HepG2 (cell line): ENCODE data around the gene XPC. TPM values are rescaled to one million over a fixed set of nuclear protein-coding genes. Genes with fewer than 3 reads are reported as not detected.

ENCODE experiments used
- DNMT3B ChIP-seq: conservative IDR thresholded peaks from 2 replicates; pipeline ENCODE4 v1.6.1; 2016; ENCODE audit warnings: missing biosample characterization, control low read depth
- HDAC1 ChIP-seq: sonication (generic); formaldehyde crosslinking; IDR thresholded peaks from 2 replicates; pipeline ENCODE4 v1.5.1; 2020; ENCODE audit warnings: mild to moderate bottlenecking, missing genetic modification reagents
- MTA3 ChIP-seq: sonication (generic); formaldehyde crosslinking; IDR thresholded peaks from 2 replicates; pipeline ENCODE4 v1.4.0; 2020; ENCODE audit warnings: missing genetic modification reagents
- SKI ChIP-seq: fragments of 450-650 bp; IDR thresholded peaks from one replicate; pipeline ENCODE4 v1.6.1; 2018; ENCODE audit warnings: mild to moderate bottlenecking; ENCODE audit not compliant: partially characterized antibody
- SNAI1 ChIP-seq: sonication (generic); formaldehyde crosslinking; IDR thresholded peaks from 2 replicates; pipeline ENCODE4 v1.5.0; 2020; ENCODE audit warnings: mild to moderate bottlenecking, missing genetic modification reagents, borderline replicate concordance
- ZNF101 ChIP-seq: sonication (generic); formaldehyde crosslinking; IDR thresholded peaks from 2 replicates; pipeline ENCODE4 v1.4.0; 2020; ENCODE audit warnings: mild to moderate bottlenecking, low read depth, missing genetic modification reagents, borderline replicate concordance
- ZNF160 ChIP-seq: sonication (generic); formaldehyde crosslinking; IDR thresholded peaks from 2 replicates; pipeline ENCODE4 v1.8.0; 2022; ENCODE audit warnings: mild to moderate bottlenecking, inconsistent platforms, missing genetic modification reagents
- ZNF660 ChIP-seq: sonication (generic); formaldehyde crosslinking; IDR thresholded peaks from 2 replicates; pipeline ENCODE4 v1.5.1; 2020; ENCODE audit warnings: mild to moderate bottlenecking, low read depth, missing genetic modification reagents, borderline replicate concordance
- polyA plus RNA-seq, 8 experiments: library from polyadenylated mRNA; depleted of rRNA in 3 of 8; stranded (reverse) in 7 of 8; unstranded in 1 of 8; fragments of >200 nt; fragmentation: Illumina TruSeq in 4 of 8; extraction: Trizol in 4 of 8; gene quantifications; 2 replicates each; pipeline versions ENCODE4 v1.2.1 to v1.2.3, GENCODE V29; 2011 to 2016; ENCODE audit warnings: low read depth in 4 of 8, missing spikeins in 1 of 8, mixed read lengths in 1 of 8; ENCODE audit not compliant: insufficient read depth in 1 of 8
- total RNA-seq, 5 experiments: library from RNA; depleted of rRNA; stranded (reverse); fragments of >200 nt; fragmentation: Illumina TruSeq; extraction: Trizol; gene quantifications; 2 replicates each; pipeline ENCODE4 v1.2.3, GENCODE V29; 2016; ENCODE audit warnings: low read depth in 1 of 5
- TF ChIP-seq, protein P1 (sequence below): sonication (generic); formaldehyde crosslinking; IDR thresholded peaks from 2 replicates; pipeline ENCODE4 v1.8.0; 2022; ENCODE audit warnings: missing genetic modification reagents, mild to moderate bottlenecking, borderline replicate concordance
- TF ChIP-seq, protein P2 (sequence below): sonication (generic); formaldehyde crosslinking; IDR thresholded peaks from 2 replicates; pipeline ENCODE4 v1.5.0; 2020; ENCODE audit warnings: mild to moderate bottlenecking, missing genetic modification reagents, borderline replicate concordance
- TF ChIP-seq, protein P3 (sequence below): IDR thresholded peaks from 2 replicates; pipeline ENCODE4 v1.6.1; 2016; ENCODE audit warnings: low read depth
- TF ChIP-seq, protein P4 (sequence below): sonication (generic); IDR thresholded peaks from 2 replicates; pipeline ENCODE4 v1.6.1; 2016; ENCODE audit warnings: low read depth, borderline replicate concordance
- TF ChIP-seq, protein P5 (sequence below): sonication (generic); formaldehyde crosslinking; IDR thresholded peaks from 2 replicates; pipeline ENCODE4 v1.4.0; 2020; ENCODE audit warnings: mild to moderate bottlenecking, missing genetic modification reagents

The XPC gene
- total and polyA plus RNA-seq, 2 of the 13 experiments (the other 11 are each of a cell fraction or from before 2014, with no cell fraction given): 9.4 to 24.1 TPM

DNA sequence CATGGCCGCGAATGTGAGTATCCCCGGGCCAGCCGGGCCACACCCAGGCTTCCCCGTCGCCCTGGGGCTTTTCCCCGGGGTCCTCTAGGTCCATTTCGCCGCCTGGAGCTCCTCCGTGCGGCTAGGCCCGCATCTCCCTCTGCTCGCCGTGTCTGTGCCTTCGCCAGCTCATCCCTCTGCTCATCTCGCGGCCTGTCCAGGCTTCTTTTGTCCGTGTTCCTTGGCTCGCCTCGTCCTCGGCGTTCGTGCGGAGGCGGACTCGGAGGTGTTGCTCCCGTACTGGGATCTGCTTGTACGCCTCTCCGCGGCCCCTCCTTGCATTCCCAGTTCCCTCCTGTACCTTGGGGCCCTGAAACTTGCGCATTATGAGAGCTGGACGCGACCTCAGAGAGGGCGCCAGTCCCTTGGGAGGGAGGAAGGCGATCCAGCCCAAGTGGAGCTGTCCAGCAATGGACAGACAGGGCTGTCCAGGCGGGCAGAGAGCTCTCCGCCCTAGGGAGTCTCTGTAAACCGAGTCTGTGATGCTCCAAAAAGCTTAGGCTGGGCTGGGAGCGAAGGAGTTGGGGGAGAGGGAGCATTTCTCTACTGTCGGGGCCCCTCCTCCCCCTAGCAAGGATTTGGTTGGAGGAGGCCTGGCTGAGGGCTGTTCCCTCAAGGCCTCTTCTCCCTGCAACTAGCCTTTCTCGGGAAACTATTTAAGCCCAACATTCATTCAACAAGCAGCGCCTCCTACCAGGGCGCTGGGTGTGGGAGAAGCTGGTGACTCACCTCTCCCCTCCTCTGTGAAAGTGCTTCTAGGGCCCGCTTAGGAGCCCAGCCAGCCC lies 53.0 kb downstream of the XPC start (continued):
- TF ChIP-seq, protein P1, sequence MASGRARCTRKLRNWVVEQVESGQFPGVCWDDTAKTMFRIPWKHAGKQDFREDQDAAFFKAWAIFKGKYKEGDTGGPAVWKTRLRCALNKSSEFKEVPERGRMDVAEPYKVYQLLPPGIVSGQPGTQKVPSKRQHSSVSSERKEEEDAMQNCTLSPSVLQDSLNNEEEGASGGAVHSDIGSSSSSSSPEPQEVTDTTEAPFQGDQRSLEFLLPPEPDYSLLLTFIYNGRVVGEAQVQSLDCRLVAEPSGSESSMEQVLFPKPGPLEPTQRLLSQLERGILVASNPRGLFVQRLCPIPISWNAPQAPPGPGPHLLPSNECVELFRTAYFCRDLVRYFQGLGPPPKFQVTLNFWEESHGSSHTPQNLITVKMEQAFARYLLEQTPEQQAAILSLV (CRISPR knock-in tag): 0 out of 2 replicates have a peak, but pooled peaks have one; percentile 20
- TF ChIP-seq SNAI1 (CRISPR knock-in tag) (0 out of 2 replicates have a peak, but pooled peaks have one; percentile 30), ZNF160 (CRISPR knock-in tag) (no peak), ZNF101 (CRISPR knock-in tag) (no peak), HDAC1 (CRISPR knock-in tag) (0 out of 2 replicates have a peak, but pooled peaks have one; percentile 45), SKI (no peak), MTA3 (CRISPR knock-in tag) (no peak), ZNF660 (no peak), DNMT3B (CRISPR knock-in tag) (no peak)
- TF ChIP-seq, protein P2, sequence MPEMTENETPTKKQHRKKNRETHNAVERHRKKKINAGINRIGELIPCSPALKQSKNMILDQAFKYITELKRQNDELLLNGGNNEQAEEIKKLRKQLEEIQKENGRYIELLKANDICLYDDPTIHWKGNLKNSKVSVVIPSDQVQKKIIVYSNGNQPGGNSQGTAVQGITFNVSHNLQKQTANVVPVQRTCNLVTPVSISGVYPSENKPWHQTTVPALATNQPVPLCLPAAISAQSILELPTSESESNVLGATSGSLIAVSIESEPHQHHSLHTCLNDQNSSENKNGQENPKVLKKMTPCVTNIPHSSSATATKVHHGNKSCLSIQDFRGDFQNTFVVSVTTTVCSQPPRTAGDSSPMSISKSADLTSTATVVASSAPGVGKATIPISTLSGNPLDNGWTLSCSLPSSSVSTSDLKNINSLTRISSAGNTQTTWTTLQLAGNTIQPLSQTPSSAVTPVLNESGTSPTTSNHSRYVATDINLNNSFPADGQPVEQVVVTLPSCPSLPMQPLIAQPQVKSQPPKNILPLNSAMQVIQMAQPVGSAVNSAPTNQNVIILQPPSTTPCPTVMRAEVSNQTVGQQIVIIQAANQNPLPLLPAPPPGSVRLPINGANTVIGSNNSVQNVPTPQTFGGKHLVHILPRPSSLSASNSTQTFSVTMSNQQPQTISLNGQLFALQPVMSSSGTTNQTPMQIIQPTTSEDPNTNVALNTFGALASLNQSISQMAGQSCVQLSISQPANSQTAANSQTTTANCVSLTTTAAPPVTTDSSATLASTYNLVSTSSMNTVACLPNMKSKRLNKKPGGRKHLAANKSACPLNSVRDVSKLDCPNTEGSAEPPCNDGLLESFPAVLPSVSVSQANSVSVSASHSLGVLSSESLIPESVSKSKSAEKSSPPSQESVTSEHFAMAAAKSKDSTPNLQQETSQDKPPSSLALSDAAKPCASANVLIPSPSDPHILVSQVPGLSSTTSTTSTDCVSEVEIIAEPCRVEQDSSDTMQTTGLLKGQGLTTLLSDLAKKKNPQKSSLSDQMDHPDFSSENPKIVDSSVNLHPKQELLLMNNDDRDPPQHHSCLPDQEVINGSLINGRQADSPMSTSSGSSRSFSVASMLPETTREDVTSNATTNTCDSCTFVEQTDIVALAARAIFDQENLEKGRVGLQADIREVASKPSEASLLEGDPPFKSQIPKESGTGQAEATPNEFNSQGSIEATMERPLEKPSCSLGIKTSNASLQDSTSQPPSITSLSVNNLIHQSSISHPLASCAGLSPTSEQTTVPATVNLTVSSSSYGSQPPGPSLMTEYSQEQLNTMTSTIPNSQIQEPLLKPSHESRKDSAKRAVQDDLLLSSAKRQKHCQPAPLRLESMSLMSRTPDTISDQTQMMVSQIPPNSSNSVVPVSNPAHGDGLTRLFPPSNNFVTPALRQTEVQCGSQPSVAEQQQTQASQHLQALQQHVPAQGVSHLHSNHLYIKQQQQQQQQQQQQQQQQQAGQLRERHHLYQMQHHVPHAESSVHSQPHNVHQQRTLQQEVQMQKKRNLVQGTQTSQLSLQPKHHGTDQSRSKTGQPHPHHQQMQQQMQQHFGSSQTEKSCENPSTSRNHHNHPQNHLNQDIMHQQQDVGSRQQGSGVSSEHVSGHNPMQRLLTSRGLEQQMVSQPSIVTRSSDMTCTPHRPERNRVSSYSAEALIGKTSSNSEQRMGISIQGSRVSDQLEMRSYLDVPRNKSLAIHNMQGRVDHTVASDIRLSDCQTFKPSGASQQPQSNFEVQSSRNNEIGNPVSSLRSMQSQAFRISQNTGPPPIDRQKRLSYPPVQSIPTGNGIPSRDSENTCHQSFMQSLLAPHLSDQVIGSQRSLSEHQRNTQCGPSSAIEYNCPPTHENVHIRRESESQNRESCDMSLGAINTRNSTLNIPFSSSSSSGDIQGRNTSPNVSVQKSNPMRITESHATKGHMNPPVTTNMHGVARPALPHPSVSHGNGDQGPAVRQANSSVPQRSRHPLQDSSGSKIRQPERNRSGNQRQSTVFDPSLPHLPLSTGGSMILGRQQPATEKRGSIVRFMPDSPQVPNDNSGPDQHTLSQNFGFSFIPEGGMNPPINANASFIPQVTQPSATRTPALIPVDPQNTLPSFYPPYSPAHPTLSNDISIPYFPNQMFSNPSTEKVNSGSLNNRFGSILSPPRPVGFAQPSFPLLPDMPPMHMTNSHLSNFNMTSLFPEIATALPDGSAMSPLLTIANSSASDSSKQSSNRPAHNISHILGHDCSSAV: no peak
- TF ChIP-seq, protein P3, sequence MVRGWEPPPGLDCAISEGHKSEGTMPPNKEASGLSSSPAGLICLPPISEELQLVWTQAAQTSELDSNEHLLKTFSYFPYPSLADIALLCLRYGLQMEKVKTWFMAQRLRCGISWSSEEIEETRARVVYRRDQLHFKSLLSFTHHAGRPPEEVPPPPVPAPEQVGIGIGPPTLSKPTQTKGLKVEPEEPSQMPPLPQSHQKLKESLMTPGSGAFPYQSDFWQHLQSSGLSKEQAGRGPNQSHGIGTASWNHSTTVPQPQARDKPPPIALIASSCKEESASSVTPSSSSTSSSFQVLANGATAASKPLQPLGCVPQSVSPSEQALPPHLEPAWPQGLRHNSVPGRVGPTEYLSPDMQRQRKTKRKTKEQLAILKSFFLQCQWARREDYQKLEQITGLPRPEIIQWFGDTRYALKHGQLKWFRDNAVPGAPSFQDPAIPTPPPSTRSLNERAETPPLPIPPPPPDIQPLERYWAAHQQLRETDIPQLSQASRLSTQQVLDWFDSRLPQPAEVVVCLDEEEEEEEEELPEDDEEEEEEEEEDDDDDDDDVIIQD: no peak
- TF ChIP-seq, protein P4, sequence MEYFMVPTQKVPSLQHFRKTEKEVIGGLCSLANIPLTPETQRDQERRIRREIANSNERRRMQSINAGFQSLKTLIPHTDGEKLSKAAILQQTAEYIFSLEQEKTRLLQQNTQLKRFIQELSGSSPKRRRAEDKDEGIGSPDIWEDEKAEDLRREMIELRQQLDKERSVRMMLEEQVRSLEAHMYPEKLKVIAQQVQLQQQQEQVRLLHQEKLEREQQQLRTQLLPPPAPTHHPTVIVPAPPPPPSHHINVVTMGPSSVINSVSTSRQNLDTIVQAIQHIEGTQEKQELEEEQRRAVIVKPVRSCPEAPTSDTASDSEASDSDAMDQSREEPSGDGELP: no peak
- TF ChIP-seq, protein P5, sequence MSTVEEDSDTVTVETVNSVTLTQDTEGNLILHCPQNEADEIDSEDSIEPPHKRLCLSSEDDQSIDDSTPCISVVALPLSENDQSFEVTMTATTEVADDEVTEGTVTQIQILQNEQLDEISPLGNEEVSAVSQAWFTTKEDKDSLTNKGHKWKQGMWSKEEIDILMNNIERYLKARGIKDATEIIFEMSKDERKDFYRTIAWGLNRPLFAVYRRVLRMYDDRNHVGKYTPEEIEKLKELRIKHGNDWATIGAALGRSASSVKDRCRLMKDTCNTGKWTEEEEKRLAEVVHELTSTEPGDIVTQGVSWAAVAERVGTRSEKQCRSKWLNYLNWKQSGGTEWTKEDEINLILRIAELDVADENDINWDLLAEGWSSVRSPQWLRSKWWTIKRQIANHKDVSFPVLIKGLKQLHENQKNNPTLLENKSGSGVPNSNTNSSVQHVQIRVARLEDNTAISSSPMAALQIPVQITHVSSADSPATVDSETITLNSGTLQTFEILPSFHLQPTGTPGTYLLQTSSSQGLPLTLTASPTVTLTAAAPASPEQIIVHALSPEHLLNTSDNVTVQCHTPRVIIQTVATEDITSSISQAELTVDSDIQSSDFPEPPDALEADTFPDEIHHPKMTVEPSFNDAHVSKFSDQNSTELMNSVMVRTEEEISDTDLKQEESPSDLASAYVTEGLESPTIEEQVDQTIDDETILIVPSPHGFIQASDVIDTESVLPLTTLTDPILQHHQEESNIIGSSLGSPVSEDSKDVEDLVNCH (CRISPR knock-in tag): no peak
